H1 (cell line): ENCODE measurements around the gene SMIM32. TPM values are rescaled to one million over a fixed set of nuclear protein-coding genes. Genes with fewer than 3 reads are reported as not detected.

ENCODE experiments used
- BACH1 ChIP-seq: IDR thresholded peaks from 2 replicates; pipeline ENCODE4 v1.6.1; 2012; ENCODE audit warnings: low read length, improper control_type of control experiment
- EP300 ChIP-seq, 2 experiments: IDR thresholded peaks; 1 replicate in 1 of 2; 2 replicates in 1 of 2; pipeline ENCODE4 v1.6.1; 2011 to 2012; ENCODE audit warnings: low read depth in 2 of 2, low read length in 2 of 2, mild to moderate bottlenecking in 2 of 2, borderline replicate concordance in 1 of 2, inconsistent platforms in 1 of 2, moderate library complexity in 1 of 2
- SP1 ChIP-seq: IDR thresholded peaks from 2 replicates; pipeline ENCODE4 v1.6.1; 2011; ENCODE audit warnings: low read depth, low read length
- SRF ChIP-seq: IDR thresholded peaks from 2 replicates; pipeline ENCODE4 v1.6.1; 2011; ENCODE audit warnings: mild to moderate bottlenecking, low read depth, low read length, moderate library complexity
- TAF7 ChIP-seq: optimal IDR thresholded peaks from 2 replicates; pipeline ENCODE3; 2011; ENCODE audit warnings: low read depth, mild to moderate bottlenecking, inconsistent platforms, low read length, moderate library complexity, borderline replicate concordance
- YY1 ChIP-seq: IDR thresholded peaks from 2 replicates; pipeline ENCODE4 v1.6.1; 2011; ENCODE audit warnings: low read depth, mild to moderate bottlenecking, low read length
- polyA plus RNA-seq, 7 experiments: library from polyadenylated mRNA; depleted of rRNA in 3 of 7; stranded (reverse) in 5 of 7; unstranded in 2 of 7; fragments of >200 nt in 5 of 7; fragments of 200-250 nt in 2 of 7; gene quantifications; 1 replicate in 5 of 7; 2 replicates in 1 of 7; 4 replicates in 1 of 7; pipeline versions ENCODE4 v1.2.1 to v1.2.3, GENCODE V29; 2011 to 2013; ENCODE audit warnings: missing spikeins in 2 of 7, mixed read lengths in 2 of 7
- total RNA-seq: library from RNA; stranded (reverse); fragmentation: NEBNext Ultra II Directional; extraction: Animal tissue kit (Norgen Biotek cat#: 25700); gene quantifications from 2 replicates; pipeline ENCODE4 v1.2.1, GENCODE V29; 2021
- TF ChIP-seq, protein P1 (sequence below): fragments of 300-600 bp; sonication (generic); IDR thresholded peaks from 2 replicates; pipeline ENCODE4 v1.7.1; 2012; ENCODE audit warnings: low read length, moderate library complexity, mild to moderate bottlenecking, inconsistent platforms; ENCODE audit not compliant: insufficient replicate concordance
- TF ChIP-seq, protein P2 (sequence below): IDR thresholded peaks from 2 replicates; pipeline ENCODE4 v1.6.1; 2012; ENCODE audit warnings: low read length, inconsistent platforms

The SMIM32 gene
- total and polyA plus RNA-seq, 2 of the 8 experiments (the other 6 are each of a cell fraction or from before 2014, with no cell fraction given): 0.09 to 0.22 TPM

DNA sequence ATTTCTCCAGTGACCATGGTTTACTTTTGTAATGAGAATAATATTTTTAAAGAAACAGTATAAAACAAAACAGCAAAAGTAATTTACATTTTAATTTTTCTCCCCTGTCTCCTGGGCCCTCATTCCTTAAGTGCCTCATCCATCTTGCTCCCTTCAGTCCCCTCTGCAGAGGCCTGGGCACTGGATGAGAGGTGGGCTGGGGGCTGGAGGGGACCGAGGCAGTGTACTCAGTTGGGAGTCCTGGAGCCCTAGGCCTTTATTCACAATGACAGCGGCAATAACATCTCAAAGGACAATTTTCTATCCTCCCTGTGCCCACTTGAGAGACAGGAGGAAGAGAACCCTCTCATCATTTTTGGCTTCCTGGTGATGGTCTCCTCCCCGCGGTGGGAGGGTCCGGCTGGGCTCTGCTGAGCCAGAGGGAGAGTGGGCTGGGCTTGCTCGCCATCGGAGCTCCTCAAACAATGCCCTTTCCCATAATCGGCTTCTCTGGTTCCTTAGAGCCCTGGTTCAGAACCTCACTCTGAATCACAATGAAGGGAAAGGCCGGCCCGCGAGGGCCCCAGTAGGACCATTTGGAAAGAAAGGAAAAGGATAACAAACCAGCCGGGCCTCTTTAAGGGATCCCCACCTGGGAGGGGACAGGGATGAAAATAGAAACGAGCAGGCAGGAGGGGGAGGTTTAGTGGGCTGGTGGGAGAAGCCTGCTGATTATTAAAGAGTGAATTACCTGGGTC, 9.7 kb upstream of the SMIM32 start (continued):
- TF ChIP-seq, protein P1, sequence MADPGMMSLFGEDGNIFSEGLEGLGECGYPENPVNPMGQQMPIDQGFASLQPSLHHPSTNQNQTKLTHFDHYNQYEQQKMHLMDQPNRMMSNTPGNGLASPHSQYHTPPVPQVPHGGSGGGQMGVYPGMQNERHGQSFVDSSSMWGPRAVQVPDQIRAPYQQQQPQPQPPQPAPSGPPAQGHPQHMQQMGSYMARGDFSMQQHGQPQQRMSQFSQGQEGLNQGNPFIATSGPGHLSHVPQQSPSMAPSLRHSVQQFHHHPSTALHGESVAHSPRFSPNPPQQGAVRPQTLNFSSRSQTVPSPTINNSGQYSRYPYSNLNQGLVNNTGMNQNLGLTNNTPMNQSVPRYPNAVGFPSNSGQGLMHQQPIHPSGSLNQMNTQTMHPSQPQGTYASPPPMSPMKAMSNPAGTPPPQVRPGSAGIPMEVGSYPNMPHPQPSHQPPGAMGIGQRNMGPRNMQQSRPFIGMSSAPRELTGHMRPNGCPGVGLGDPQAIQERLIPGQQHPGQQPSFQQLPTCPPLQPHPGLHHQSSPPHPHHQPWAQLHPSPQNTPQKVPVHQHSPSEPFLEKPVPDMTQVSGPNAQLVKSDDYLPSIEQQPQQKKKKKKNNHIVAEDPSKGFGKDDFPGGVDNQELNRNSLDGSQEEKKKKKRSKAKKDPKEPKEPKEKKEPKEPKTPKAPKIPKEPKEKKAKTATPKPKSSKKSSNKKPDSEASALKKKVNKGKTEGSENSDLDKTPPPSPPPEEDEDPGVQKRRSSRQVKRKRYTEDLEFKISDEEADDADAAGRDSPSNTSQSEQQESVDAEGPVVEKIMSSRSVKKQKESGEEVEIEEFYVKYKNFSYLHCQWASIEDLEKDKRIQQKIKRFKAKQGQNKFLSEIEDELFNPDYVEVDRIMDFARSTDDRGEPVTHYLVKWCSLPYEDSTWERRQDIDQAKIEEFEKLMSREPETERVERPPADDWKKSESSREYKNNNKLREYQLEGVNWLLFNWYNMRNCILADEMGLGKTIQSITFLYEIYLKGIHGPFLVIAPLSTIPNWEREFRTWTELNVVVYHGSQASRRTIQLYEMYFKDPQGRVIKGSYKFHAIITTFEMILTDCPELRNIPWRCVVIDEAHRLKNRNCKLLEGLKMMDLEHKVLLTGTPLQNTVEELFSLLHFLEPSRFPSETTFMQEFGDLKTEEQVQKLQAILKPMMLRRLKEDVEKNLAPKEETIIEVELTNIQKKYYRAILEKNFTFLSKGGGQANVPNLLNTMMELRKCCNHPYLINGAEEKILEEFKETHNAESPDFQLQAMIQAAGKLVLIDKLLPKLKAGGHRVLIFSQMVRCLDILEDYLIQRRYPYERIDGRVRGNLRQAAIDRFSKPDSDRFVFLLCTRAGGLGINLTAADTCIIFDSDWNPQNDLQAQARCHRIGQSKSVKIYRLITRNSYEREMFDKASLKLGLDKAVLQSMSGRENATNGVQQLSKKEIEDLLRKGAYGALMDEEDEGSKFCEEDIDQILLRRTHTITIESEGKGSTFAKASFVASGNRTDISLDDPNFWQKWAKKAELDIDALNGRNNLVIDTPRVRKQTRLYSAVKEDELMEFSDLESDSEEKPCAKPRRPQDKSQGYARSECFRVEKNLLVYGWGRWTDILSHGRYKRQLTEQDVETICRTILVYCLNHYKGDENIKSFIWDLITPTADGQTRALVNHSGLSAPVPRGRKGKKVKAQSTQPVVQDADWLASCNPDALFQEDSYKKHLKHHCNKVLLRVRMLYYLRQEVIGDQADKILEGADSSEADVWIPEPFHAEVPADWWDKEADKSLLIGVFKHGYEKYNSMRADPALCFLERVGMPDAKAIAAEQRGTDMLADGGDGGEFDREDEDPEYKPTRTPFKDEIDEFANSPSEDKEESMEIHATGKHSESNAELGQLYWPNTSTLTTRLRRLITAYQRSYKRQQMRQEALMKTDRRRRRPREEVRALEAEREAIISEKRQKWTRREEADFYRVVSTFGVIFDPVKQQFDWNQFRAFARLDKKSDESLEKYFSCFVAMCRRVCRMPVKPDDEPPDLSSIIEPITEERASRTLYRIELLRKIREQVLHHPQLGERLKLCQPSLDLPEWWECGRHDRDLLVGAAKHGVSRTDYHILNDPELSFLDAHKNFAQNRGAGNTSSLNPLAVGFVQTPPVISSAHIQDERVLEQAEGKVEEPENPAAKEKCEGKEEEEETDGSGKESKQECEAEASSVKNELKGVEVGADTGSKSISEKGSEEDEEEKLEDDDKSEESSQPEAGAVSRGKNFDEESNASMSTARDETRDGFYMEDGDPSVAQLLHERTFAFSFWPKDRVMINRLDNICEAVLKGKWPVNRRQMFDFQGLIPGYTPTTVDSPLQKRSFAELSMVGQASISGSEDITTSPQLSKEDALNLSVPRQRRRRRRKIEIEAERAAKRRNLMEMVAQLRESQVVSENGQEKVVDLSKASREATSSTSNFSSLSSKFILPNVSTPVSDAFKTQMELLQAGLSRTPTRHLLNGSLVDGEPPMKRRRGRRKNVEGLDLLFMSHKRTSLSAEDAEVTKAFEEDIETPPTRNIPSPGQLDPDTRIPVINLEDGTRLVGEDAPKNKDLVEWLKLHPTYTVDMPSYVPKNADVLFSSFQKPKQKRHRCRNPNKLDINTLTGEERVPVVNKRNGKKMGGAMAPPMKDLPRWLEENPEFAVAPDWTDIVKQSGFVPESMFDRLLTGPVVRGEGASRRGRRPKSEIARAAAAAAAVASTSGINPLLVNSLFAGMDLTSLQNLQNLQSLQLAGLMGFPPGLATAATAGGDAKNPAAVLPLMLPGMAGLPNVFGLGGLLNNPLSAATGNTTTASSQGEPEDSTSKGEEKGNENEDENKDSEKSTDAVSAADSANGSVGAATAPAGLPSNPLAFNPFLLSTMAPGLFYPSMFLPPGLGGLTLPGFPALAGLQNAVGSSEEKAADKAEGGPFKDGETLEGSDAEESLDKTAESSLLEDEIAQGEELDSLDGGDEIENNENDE: no peak
- peak in 1 of 2 experiments; percentile 76; a peak in 1 of 3 replicates for TF ChIP-seq EP300 (IDR thresholded peaks at IDR 0.05; ENCODE audit: borderline replicate concordance in 1 of 2, low read depth in 2 of 2, low read length in 2 of 2)
- no peak for TF ChIP-seq BACH1
- TF ChIP-seq, protein P2, sequence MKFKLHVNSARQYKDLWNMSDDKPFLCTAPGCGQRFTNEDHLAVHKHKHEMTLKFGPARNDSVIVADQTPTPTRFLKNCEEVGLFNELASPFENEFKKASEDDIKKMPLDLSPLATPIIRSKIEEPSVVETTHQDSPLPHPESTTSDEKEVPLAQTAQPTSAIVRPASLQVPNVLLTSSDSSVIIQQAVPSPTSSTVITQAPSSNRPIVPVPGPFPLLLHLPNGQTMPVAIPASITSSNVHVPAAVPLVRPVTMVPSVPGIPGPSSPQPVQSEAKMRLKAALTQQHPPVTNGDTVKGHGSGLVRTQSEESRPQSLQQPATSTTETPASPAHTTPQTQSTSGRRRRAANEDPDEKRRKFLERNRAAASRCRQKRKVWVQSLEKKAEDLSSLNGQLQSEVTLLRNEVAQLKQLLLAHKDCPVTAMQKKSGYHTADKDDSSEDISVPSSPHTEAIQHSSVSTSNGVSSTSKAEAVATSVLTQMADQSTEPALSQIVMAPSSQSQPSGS: 0 out of 2 replicates have a peak, but pooled peaks have one; percentile 32
- peak; percentile 82 for TF ChIP-seq SP1
- TF ChIP-seq TAF7: no peak
- 0 out of 2 replicates have a peak, but pooled peaks have one; percentile 4 for TF ChIP-seq SRF
- peak; percentile 43; the same call in 1 of the 2 replicates for TF ChIP-seq YY1
